H9 (cell line): Measurements from ENCODE around the gene CPT1B. TPM values are rescaled to one million over a fixed set of nuclear protein-coding genes. Genes with fewer than 3 reads are reported as not detected.

Experiments used
- DNase-seq: peaks from one replicate; pipeline ENCODE4 v3.0.0-alpha.2; 2017
- H2AFZ ChIP-seq: one replicate; pipeline ENCODE4 v1.6.1; 2013; ENCODE audit warnings: mild to moderate bottlenecking, low read length, control low read depth, moderate library complexity
- H2AK5ac ChIP-seq: 2 replicates; pipeline ENCODE4 v1.6.1; 2013; ENCODE audit warnings: low read length, control low read depth, mixed read lengths; ENCODE audit not compliant: insufficient read length
- H2BK120ac ChIP-seq: one replicate; pipeline ENCODE4 v1.6.1; 2013; ENCODE audit warnings: low read depth, mild to moderate bottlenecking, low read length, control low read depth, inconsistent platforms; ENCODE audit not compliant: poor library complexity, severe bottlenecking
- H2BK12ac ChIP-seq: 2 replicates; pipeline ENCODE4 v1.6.1; 2013; ENCODE audit warnings: low read length, control low read depth, mixed read lengths, low read depth; ENCODE audit not compliant: insufficient read length
- H2BK15ac ChIP-seq: 2 replicates; pipeline ENCODE4 v1.6.1; 2013; ENCODE audit warnings: low read depth, low read length, control low read depth
- H2BK20ac ChIP-seq: one replicate; pipeline ENCODE4 v1.6.1; 2013; ENCODE audit warnings: low read depth, mild to moderate bottlenecking, low read length, control low read depth, inconsistent platforms; ENCODE audit not compliant: poor library complexity, severe bottlenecking
- H2BK5ac ChIP-seq: 2 replicates; pipeline ENCODE4 v1.6.1; 2013; ENCODE audit warnings: low read length, control low read depth, mixed read lengths; ENCODE audit not compliant: insufficient read length
- H3K14ac ChIP-seq: 2 replicates; pipeline ENCODE4 v1.6.1; 2013; ENCODE audit warnings: low read length, control low read depth; ENCODE audit not compliant: insufficient read depth
- H3K18ac ChIP-seq: 2 replicates; pipeline ENCODE4 v1.6.1; 2013; ENCODE audit warnings: low read depth, mild to moderate bottlenecking, mixed read lengths, low read length, control low read depth; ENCODE audit not compliant: insufficient read length
- H3K23ac ChIP-seq: 2 replicates; pipeline ENCODE4 v1.6.1; 2013; ENCODE audit warnings: low read length, control low read depth, mixed read lengths, low read depth; ENCODE audit not compliant: insufficient read length
- H3K23me2 ChIP-seq: 2 replicates; pipeline ENCODE4 v1.6.1; 2013; ENCODE audit warnings: low read depth, mild to moderate bottlenecking, mixed read lengths, low read length, control low read depth; ENCODE audit not compliant: insufficient read length, poor library complexity, severe bottlenecking
- H3K27ac ChIP-seq: 2 replicates; pipeline ENCODE4 v1.5.1; 2013; ENCODE audit warnings: low read length, control low read depth, mixed read lengths, low read depth; ENCODE audit not compliant: insufficient read length
- H3K27me3 ChIP-seq: 2 replicates; pipeline ENCODE4 v1.6.1; 2013; ENCODE audit warnings: low read length, control low read depth, inconsistent platforms; ENCODE audit not compliant: insufficient read depth
- H3K4ac ChIP-seq: 2 replicates; pipeline ENCODE4 v1.6.1; 2013; ENCODE audit warnings: low read depth, mild to moderate bottlenecking, control low read depth, inconsistent platforms, low read length, moderate library complexity
- H3K4me1 ChIP-seq: 2 replicates; pipeline ENCODE4 v1.6.1; 2013; ENCODE audit warnings: low read length, control low read depth, inconsistent platforms; ENCODE audit not compliant: insufficient read depth
- H3K4me2 ChIP-seq: 2 replicates; pipeline ENCODE4 v1.6.1; 2013; ENCODE audit warnings: low read length, control low read depth, mixed read lengths; ENCODE audit not compliant: insufficient read length, insufficient read depth
- H3K56ac ChIP-seq: 2 replicates; pipeline ENCODE4 v1.6.1; 2013; ENCODE audit warnings: low read depth, mild to moderate bottlenecking, mixed read lengths, low read length, control low read depth; ENCODE audit not compliant: insufficient read length
- H3K79me1 ChIP-seq: 2 replicates; pipeline ENCODE4 v1.6.1; 2013; ENCODE audit warnings: low read depth, mild to moderate bottlenecking, moderate library complexity, low read length, control low read depth, inconsistent platforms; ENCODE audit not compliant: insufficient read depth, poor library complexity, severe bottlenecking
- H3K79me2 ChIP-seq: 2 replicates; pipeline ENCODE4 v1.6.1; 2013; ENCODE audit warnings: low read length, control low read depth, inconsistent platforms; ENCODE audit not compliant: insufficient read depth
- H3K9ac ChIP-seq: 2 replicates; pipeline ENCODE4 v1.6.1; 2013; ENCODE audit warnings: low read length, control low read depth, mixed read lengths; ENCODE audit not compliant: insufficient read length; ENCODE audit errors: extremely low read depth
- H3K9me3 ChIP-seq: one replicate; pipeline ENCODE4 v1.6.1; 2013; ENCODE audit warnings: low read depth, low read length, inconsistent platforms; ENCODE audit not compliant: control insufficient read depth
- H3T11ph ChIP-seq: one replicate; pipeline ENCODE4 v1.6.1; 2013; ENCODE audit warnings: mild to moderate bottlenecking, low read length, control low read depth, inconsistent platforms
- H4K20me1 ChIP-seq: one replicate; pipeline ENCODE4 v1.6.1; 2013; ENCODE audit not compliant: control insufficient read depth, insufficient read length, insufficient read depth
- H4K5ac ChIP-seq: 2 replicates; pipeline ENCODE4 v1.6.1; 2013; ENCODE audit warnings: low read depth, mild to moderate bottlenecking, mixed read lengths, low read length, control low read depth; ENCODE audit not compliant: insufficient read length
- H4K8ac ChIP-seq: replicated peaks from 2 replicates; pipeline ENCODE4 v1.6.1; 2013; ENCODE audit warnings: low read length, control low read depth, mixed read lengths, low read depth; ENCODE audit not compliant: insufficient read length
- H4K91ac ChIP-seq: 2 replicates; pipeline ENCODE4 v1.6.1; 2013; ENCODE audit warnings: low read depth, mild to moderate bottlenecking, moderate library complexity, mixed read lengths, low read length, control low read depth; ENCODE audit not compliant: insufficient read length
- H3K27ac Mint-ChIP-seq, 3 experiments: 2 replicates in 2 of 3; 3 replicates in 1 of 3; pipeline ENCODE4 v1.8.0; 2020 to 2021; ENCODE audit warnings: mixed read lengths in 3 of 3, mild to moderate bottlenecking in 1 of 3, moderate library complexity in 1 of 3
- H3K27me3 Mint-ChIP-seq: 2 replicates; pipeline ENCODE4 v1.8.0; 2021; ENCODE audit warnings: low read depth, mild to moderate bottlenecking, moderate library complexity, mixed read lengths
- H3K36me3 Mint-ChIP-seq, 3 experiments: 2 replicates in 2 of 3; 3 replicates in 1 of 3; pipeline ENCODE4 v1.8.0; 2020 to 2021; ENCODE audit warnings: low read depth in 3 of 3, mixed read lengths in 3 of 3; ENCODE audit not compliant: insufficient read depth in 1 of 3
- H3K4me1 Mint-ChIP-seq, 2 experiments: 2 replicates each; pipeline ENCODE4 v1.8.0; 2020; ENCODE audit warnings: mixed read lengths in 2 of 2
- H3K4me3 Mint-ChIP-seq, 2 experiments: 2 replicates in 1 of 2; 3 replicates in 1 of 2; pipeline ENCODE4 v1.8.0; 2020 to 2021; ENCODE audit warnings: mild to moderate bottlenecking in 2 of 2, mixed read lengths in 2 of 2, moderate library complexity in 1 of 2
- H3K9me3 Mint-ChIP-seq, 2 experiments: 2 replicates in 1 of 2; 3 replicates in 1 of 2; pipeline ENCODE4 v1.8.0; 2020; ENCODE audit warnings: mild to moderate bottlenecking in 2 of 2, mixed read lengths in 2 of 2, moderate library complexity in 1 of 2
- WGBS: extraction: QIAGEN DNeasy Blood & Tissue Kit; methylation state at CpG from one replicate; pipeline ENCODE4 v1.1.7; 2013; ENCODE audit warnings: missing lambda C conversion rate, low lambda C conversion rate, mixed read lengths; ENCODE audit not compliant: insufficient read length; ENCODE audit errors: extremely low coverage; 5-methylcytosine and 5-hydroxymethylcytosine counted together
- total RNA-seq: library from RNA; stranded (reverse); gene quantifications from 2 replicates; pipeline ENCODE4 v1.2.1, GENCODE V29; 2021
- TF ChIP-seq, protein P1 (sequence below): fragments of 200-600 bp; sonication (generic); conservative IDR thresholded peaks from 3 replicates; pipeline ENCODE4 v1.8.0; 2021; ENCODE audit warnings: antibody characterized with exemption, mild to moderate bottlenecking

CPT1B gene
- total RNA-seq, 1 experiment from 2014 or later: 65.7 TPM

- H2BK120ac ChIP-seq: no peak within 1 kb of the TSS
- H3K27ac ChIP-seq: no peak within 1 kb of the TSS
- H3K4me2 ChIP-seq: peak within 1 kb of the TSS; percentile 47
- no peak within 1 kb of the TSS for H2BK12ac ChIP-seq
- no peak within 1 kb of the TSS for H2BK5ac ChIP-seq
- no CpG with 5 or more reads among the region's 61 CpGs for WGBS
- H3K23me2 ChIP-seq: peaks cover 3% of the 10 kb centered on the region
- H3K79me1 ChIP-seq: no peaks in the 10 kb centered on the region
- H3K18ac ChIP-seq: no peak within 1 kb of the TSS
- no peak within 1 kb of the TSS for H3K56ac ChIP-seq
- H3K27me3 ChIP-seq: peaks cover 4% of the 10 kb centered on the region; the same call in 1 of the 2 replicates
- H2AFZ ChIP-seq: no peak within 1 kb of the TSS
- no peak within 1 kb of the TSS; the same call in 1 of the 2 replicates for H3K14ac ChIP-seq
- peak within 1 kb of the TSS; percentile 57 to 82 for H3K4me3 Mint-ChIP-seq
- H3K27me3 Mint-ChIP-seq: peaks cover 58% of the 10 kb centered on the region
- no peaks in the 10 kb centered on the region for H3K9me3 ChIP-seq
- DNase-seq: no peak
- H3K36me3 Mint-ChIP-seq: no peaks in the 10 kb centered on the region
- no peak within 1 kb of the TSS for H3T11ph ChIP-seq
- no peak within 1 kb of the TSS for H2BK15ac ChIP-seq
- no peaks in the 10 kb centered on the region; a peak in 1 of 5 replicates for H3K9me3 Mint-ChIP-seq
- H2BK20ac ChIP-seq: no peak within 1 kb of the TSS
- H3K9ac ChIP-seq: no peak within 1 kb of the TSS
- H2AK5ac ChIP-seq: no peak within 1 kb of the TSS
- H4K5ac ChIP-seq: no peak within 1 kb of the TSS
- H3K27ac Mint-ChIP-seq: no peak within 1 kb of the TSS; a peak in 1 of 7 replicates
- H3K4me1 ChIP-seq: no peaks in the 10 kb centered on the region; the same call in 1 of the 2 replicates
- H4K8ac ChIP-seq: no peak within 1 kb of the TSS
- no peaks in the 10 kb centered on the region for H4K20me1 ChIP-seq
- TF ChIP-seq, protein P1, sequence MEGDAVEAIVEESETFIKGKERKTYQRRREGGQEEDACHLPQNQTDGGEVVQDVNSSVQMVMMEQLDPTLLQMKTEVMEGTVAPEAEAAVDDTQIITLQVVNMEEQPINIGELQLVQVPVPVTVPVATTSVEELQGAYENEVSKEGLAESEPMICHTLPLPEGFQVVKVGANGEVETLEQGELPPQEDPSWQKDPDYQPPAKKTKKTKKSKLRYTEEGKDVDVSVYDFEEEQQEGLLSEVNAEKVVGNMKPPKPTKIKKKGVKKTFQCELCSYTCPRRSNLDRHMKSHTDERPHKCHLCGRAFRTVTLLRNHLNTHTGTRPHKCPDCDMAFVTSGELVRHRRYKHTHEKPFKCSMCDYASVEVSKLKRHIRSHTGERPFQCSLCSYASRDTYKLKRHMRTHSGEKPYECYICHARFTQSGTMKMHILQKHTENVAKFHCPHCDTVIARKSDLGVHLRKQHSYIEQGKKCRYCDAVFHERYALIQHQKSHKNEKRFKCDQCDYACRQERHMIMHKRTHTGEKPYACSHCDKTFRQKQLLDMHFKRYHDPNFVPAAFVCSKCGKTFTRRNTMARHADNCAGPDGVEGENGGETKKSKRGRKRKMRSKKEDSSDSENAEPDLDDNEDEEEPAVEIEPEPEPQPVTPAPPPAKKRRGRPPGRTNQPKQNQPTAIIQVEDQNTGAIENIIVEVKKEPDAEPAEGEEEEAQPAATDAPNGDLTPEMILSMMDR: no peak
- no peak within 1 kb of the TSS for H4K91ac ChIP-seq
- H3K4ac ChIP-seq: no peak within 1 kb of the TSS
- H3K4me1 Mint-ChIP-seq: peaks cover 13 to 14% of the 10 kb centered on the region in 2 experiments
- H3K79me2 ChIP-seq: no peaks in the 10 kb centered on the region
- H3K23ac ChIP-seq: no peak within 1 kb of the TSS
Measured at GRCh38 chr22:50600538-50600937, 22.3 kb upstream of the CPT1B start, which contains the start of gene MAPK8IP2. Gene MAPK8IP2 (plus strand): TSS chr22:50600793. CDS start chr22:50600819, 26 bp downstream.
